ENCODE measurements around the gene PPP2R5D. TPM values are rescaled to one million over a fixed set of nuclear protein-coding genes. Genes with fewer than 3 reads are reported as not detected.

Gene PPP2R5D
- polyA plus RNA-seq, 3 donors: 10.3 to 24.9 (median 14.9) TPM

DNA sequence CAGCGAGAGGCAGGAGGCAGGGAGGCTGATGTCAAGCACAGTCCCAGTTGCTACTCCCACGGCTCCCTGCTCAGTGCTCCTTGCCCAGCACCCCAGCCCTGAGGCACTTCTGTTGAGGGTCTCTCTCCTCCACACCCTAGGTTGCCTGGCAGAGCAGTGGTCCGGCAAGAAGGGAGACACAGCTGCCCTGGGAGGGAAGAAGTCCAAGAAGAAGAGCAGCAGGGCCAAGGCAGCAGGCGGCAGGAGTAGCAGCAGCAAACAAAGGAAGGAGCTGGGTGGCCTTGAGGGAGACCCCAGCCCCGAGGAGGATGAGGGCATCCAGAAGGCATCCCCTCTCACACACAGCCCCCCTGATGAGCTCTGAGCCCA, 46.0 kb upstream of the PPP2R5D start:
- Histone ChIP-seq H3K4me1 (ENCODE audit: control insufficient read depth in 1 of 2, insufficient read depth in 2 of 2, low read length in 2 of 2) (peaks cover 21 to 22% of the 10 kb centered on the region in 2 donors), H3K4me2 (replicated peaks; ENCODE audit: extremely low read depth, low read length, poor library complexity, severe bottlenecking) (no peak overlapping the region), H3K36me3 (replicated peaks in 1 of 2; ENCODE audit: control insufficient read depth in 1 of 2, insufficient read depth in 2 of 2, low read length in 2 of 2) (peaks cover 88 to 96% of the 10 kb centered on the region in 2 donors), H3K27me3 (ENCODE audit: control insufficient read depth in 2 of 2, insufficient read depth in 2 of 2, low read length in 2 of 2) (no peaks in the 10 kb centered on the region), H3K79me2 (ENCODE audit: insufficient read depth, low read length) (peaks cover 61% of the 10 kb centered on the region), H3K9ac (ENCODE audit: insufficient read depth, low read length, poor library complexity, severe bottlenecking) (no peak overlapping the region), H2AFZ (ENCODE audit: insufficient read depth, low read depth, low read length, poor library complexity, severe bottlenecking) (no peak overlapping the region), H3K27ac (ENCODE audit: low read depth in 1 of 2, low read length in 2 of 2) (peak overlapping the region in 1 of 2 donors; percentile 45), H3K9me3 (replicated peaks in 1 of 2; ENCODE audit: control insufficient read depth in 1 of 2, insufficient read depth in 1 of 2, low read length in 2 of 2) (no peaks in the 10 kb centered on the region), H3K4me3 (replicated peaks in 1 of 3; ENCODE audit: low read depth in 2 of 3, low read length in 3 of 3) (no peak overlapping the region), H4K20me1 (ENCODE audit: insufficient read depth, low read length) (peaks cover 100% of the 10 kb centered on the region)
- TF ChIP-seq, protein P1, sequence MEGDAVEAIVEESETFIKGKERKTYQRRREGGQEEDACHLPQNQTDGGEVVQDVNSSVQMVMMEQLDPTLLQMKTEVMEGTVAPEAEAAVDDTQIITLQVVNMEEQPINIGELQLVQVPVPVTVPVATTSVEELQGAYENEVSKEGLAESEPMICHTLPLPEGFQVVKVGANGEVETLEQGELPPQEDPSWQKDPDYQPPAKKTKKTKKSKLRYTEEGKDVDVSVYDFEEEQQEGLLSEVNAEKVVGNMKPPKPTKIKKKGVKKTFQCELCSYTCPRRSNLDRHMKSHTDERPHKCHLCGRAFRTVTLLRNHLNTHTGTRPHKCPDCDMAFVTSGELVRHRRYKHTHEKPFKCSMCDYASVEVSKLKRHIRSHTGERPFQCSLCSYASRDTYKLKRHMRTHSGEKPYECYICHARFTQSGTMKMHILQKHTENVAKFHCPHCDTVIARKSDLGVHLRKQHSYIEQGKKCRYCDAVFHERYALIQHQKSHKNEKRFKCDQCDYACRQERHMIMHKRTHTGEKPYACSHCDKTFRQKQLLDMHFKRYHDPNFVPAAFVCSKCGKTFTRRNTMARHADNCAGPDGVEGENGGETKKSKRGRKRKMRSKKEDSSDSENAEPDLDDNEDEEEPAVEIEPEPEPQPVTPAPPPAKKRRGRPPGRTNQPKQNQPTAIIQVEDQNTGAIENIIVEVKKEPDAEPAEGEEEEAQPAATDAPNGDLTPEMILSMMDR (IDR thresholded peaks at IDR 0.05): no peak
- H3K4me3 Mint-ChIP-seq: no peak overlapping the region
- H3K27me3 Mint-ChIP-seq (ENCODE audit: low read depth in 3 of 3): peaks cover 0 to 1% (median 0%) of the 10 kb centered on the region in 3 donors
- DNase-seq: no peak
- peaks cover 22% of the 10 kb centered on the region for H3K4me1 Mint-ChIP-seq
- 100% methylated on average over 2 of the region's 5 CpGs for WGBS (ENCODE audit: insufficient coverage)
- peak overlapping the region in 5 of 7 donors; percentile 10 to 77 (median 34) for H3K27ac Mint-ChIP-seq
- intact Hi-C loops (cut with micrococcal nuclease): loop anchor here (5.0 kb wide), 2 partner anchors 36 to 39 kb away; partner anchors contain the start of gene PEX6 (in 1 of the 2)
- H3K36me3 Mint-ChIP-seq: peaks cover 82 to 90% of the 10 kb centered on the region in 2 donors
- no peaks in the 10 kb centered on the region for H3K9me3 Mint-ChIP-seq

DNA sequence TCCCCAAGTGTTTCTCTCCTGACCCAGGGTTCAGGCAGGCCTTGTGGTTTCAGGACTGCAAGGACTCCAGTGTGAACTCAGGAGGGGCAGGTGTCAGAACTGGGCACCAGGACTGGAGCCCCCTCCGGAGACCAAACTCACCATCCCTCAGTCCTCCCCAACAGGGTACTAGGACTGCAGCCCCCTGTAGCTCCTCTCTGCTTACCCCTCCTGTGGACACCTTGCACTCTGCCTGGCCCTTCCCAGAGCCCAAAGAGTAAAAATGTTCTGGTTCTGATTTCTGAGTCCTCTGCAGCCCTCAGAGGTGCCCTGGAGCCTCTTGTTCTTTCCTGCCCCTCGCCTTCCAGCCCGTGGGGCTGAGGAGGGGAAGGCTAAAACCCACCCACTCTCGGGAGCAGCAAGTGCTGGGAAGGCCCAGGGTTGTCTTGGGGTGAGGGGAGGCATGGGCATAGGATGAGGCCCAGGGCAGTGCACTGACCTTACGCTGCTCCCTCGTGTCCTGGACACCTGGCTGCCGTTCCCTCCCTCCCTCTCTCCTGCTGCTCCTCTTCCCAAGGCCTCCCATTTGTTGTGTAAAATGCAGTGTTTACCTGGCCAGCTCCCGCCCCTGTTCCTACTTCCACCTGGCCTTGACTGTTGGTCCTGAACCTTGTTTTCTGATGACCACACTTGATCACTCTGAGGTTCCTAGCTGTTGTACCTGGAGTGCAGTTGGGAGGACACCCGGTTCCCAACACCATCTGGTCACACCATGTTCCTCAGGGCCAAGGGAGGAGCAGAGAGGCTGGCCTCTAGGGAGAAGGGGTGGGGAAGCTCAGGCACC, 45.2 kb upstream of the PPP2R5D start:
- TF ChIP-seq, protein P1 (IDR thresholded peaks at IDR 0.05): no peak
- Histone ChIP-seq H3K36me3 (replicated peaks in 1 of 2; ENCODE audit: control insufficient read depth in 1 of 2, insufficient read depth in 2 of 2, low read length in 2 of 2) (peaks cover 92 to 100% of the 10 kb centered on the region in 2 donors), H3K4me3 (replicated peaks in 1 of 3; ENCODE audit: low read depth in 2 of 3, low read length in 3 of 3) (no peak overlapping the region), H2AFZ (ENCODE audit: insufficient read depth, low read depth, low read length, poor library complexity, severe bottlenecking) (no peak overlapping the region), H3K27me3 (ENCODE audit: control insufficient read depth in 2 of 2, insufficient read depth in 2 of 2, low read length in 2 of 2) (no peaks in the 10 kb centered on the region), H3K79me2 (ENCODE audit: insufficient read depth, low read length) (peaks cover 53% of the 10 kb centered on the region), H4K20me1 (ENCODE audit: insufficient read depth, low read length) (peaks cover 96% of the 10 kb centered on the region), H3K9ac (ENCODE audit: insufficient read depth, low read length, poor library complexity, severe bottlenecking) (no peak overlapping the region), H3K4me1 (ENCODE audit: control insufficient read depth in 1 of 2, insufficient read depth in 2 of 2, low read length in 2 of 2) (peaks cover 14% of the 10 kb centered on the region in 2 donors), H3K27ac (ENCODE audit: low read depth in 1 of 2, low read length in 2 of 2) (peak overlapping the region in 1 of 2 donors; percentile 41), H3K4me2 (replicated peaks; ENCODE audit: extremely low read depth, low read length, poor library complexity, severe bottlenecking) (no peak overlapping the region), H3K9me3 (replicated peaks in 1 of 2; ENCODE audit: control insufficient read depth in 1 of 2, insufficient read depth in 1 of 2, low read length in 2 of 2) (no peaks in the 10 kb centered on the region)
- Mint-ChIP-seq H3K4me3 (no peak overlapping the region), H3K4me1 (peaks cover 15% of the 10 kb centered on the region), H3K27ac (peak overlapping the region in 6 of 7 donors; percentile 2 to 82 (median 53)), H3K36me3 (peaks cover 85 to 93% of the 10 kb centered on the region in 2 donors), H3K9me3 (no peaks in the 10 kb centered on the region), H3K27me3 (ENCODE audit: low read depth in 3 of 3) (peaks cover 0 to 2% (median 1%) of the 10 kb centered on the region in 3 donors)
- intact Hi-C loops (cut with micrococcal nuclease): loop anchor here (5.0 kb wide), 2 partner anchors 37 to 38 kb away; partner anchors contain the start of gene PEX6 (in 1 of the 2)
- no peak for DNase-seq
- WGBS (ENCODE audit: insufficient coverage): 94% methylated on average over 5 of the region's 9 CpGs

Data from CD14-positive monocyte (primary cell).